Upper lobe of left lung (tissue), 6 donors: Measurements from ENCODE around the gene TCL1A. TPM values are rescaled to one million over a fixed set of nuclear protein-coding genes. Genes with fewer than 3 reads are reported as not detected.

Source experiments
- ATAC-seq, 2 donors: fragments of 200-7000 bp; cut with Tn5 transposase; one replicate each; pipeline ENCODE4 v1.9.1; 2022; ENCODE audit warnings: mild to moderate bottlenecking in 2 of 2, moderate library complexity in 2 of 2; ENCODE audit not compliant: low FRiP score in 2 of 2
- DNase-seq, 2 donors: peaks; one replicate each; pipeline ENCODE4 v3.0.0-alpha.2; 2019 to 2020
- H3K27ac ChIP-seq, 4 donors: fragments of 200-600 bp; sonication (generic); one replicate each; pipeline ENCODE4 v1.5.1; 2016 to 2019
- H3K27me3 ChIP-seq, 4 donors: fragments of 200-600 bp; sonication (generic); one replicate each; pipeline ENCODE4 v1.5.1; 2017 to 2019
- H3K36me3 ChIP-seq, 4 donors: fragments of 200-600 bp; sonication (generic); one replicate each; pipeline ENCODE4 v1.5.1; 2016 to 2019
- H3K4me1 ChIP-seq, 4 donors: fragments of 200-600 bp; sonication (generic); one replicate each; pipeline ENCODE4 v1.5.1; 2018 to 2019
- H3K4me3 ChIP-seq, 4 donors: fragments of 200-600 bp; sonication (generic); one replicate each; pipeline ENCODE4 v1.5.1; 2017 to 2019; ENCODE audit warnings: mild to moderate bottlenecking in 2 of 4, moderate library complexity in 1 of 4
- H3K9me3 ChIP-seq, 4 donors: fragments of 200-600 bp; sonication (generic); one replicate each; pipeline ENCODE4 v1.5.1; 2018 to 2019
- CTCF ChIP-seq, 6 experiments: fragments of 450-650 bp in 4 of 6; fragments of 200-600 bp in 2 of 6; sonication (generic) in 2 of 6; IDR thresholded peaks; one replicate each; pipeline ENCODE4 v1.5.1; 2016 to 2019; ENCODE audit warnings: antibody characterized with exemption in 6 of 6
- EP300 ChIP-seq, 4 donors: sonication (generic); formaldehyde crosslinking; IDR thresholded peaks; one replicate each; pipeline ENCODE4 v1.5.1; 2017; ENCODE audit warnings: antibody characterized with exemption in 4 of 4, control low read depth in 2 of 4
- POLR2A ChIP-seq, 4 donors: fragments of 450-650 bp; IDR thresholded peaks; one replicate each; pipeline ENCODE4 v1.5.1; 2016 to 2017; ENCODE audit warnings: antibody characterized with exemption in 4 of 4, mild to moderate bottlenecking in 2 of 4
- POLR2AphosphoS5 ChIP-seq, 2 donors: sonication (generic); formaldehyde crosslinking; IDR thresholded peaks; one replicate each; pipeline ENCODE4 v1.5.1; 2017; ENCODE audit warnings: antibody characterized with exemption in 2 of 2
- WGBS, 2 donors: methylation state at CpG; one replicate each; pipeline ENCODE4 v1.1.5; 2017 to 2018; 5-methylcytosine and 5-hydroxymethylcytosine counted together
- total RNA-seq, 6 donors: library from RNA; depleted of rRNA in 4 of 6; stranded (reverse); fragments of >200 nt in 4 of 6; gene quantifications; one replicate each; pipeline versions ENCODE4 v1.1.0 to v1.2.1, GENCODE V29; 2016 to 2021
- donor health status: DM: no; HTN: no; CAD: no; lungs with moderate emphysema.
- donor health status: DM: no; HTN: yes; CAD: no; lungs with severe emphysema.

TCL1A gene
- total RNA-seq, 6 donors from 2014 or later, result 0.20 to 0.69 (median 0.32) TPM; not detected in 2

DNA sequence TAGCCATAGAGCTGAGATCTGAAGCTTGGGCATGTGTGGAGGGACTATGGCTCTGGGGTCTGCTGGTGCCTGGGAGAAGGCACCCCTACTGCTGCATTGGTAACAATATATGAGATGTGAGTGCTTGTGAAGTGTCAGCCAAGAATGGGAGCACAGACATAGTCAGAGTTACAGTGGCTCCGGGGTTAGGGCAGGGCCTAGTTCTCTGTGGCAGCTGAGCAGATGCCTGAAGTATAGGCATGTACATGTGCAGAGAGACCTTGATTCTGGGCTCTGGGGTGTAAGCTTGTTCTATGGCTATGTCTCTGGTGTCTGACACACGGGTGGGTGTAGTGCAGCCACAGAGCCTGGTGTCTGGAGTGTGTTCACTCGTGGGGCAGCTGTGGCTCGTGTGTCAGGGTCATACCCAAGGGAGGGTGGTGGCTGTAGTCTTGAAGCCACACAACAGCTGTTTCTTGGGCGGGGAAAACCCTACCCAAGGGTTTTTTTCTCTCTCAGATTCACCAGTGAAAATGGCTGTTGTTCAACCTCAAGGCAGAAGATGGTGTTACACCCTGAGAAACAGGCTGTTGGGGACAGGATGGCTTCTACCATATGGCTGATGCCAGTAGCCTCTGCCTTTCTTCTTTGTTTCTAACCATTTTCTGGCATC is 11.9 kb upstream of the TCL1A start:
- no peaks in the 10 kb centered on the region for H3K27me3 ChIP-seq
- H3K4me3 ChIP-seq, result no peak overlapping the region
- H3K27ac ChIP-seq, result no peak overlapping the region
- H3K4me1 ChIP-seq, result no peaks in the 10 kb centered on the region
- WGBS, 2 donors, result 77 to 81% methylated on average over 4 to 5 of the region's 5 CpGs
- H3K36me3 ChIP-seq, result no peaks in the 10 kb centered on the region
- no peak for TF ChIP-seq POLR2AphosphoS5 (IDR thresholded peaks at IDR 0.05)
- no peak for TF ChIP-seq EP300 (IDR thresholded peaks at IDR 0.05)
- TF ChIP-seq POLR2A (IDR thresholded peaks at IDR 0.05), result no peak
- no peak for TF ChIP-seq CTCF (IDR thresholded peaks at IDR 0.05)
- peaks cover 0 to 12% (median 9%) of the 10 kb centered on the region in 4 donors for H3K9me3 ChIP-seq
- ATAC-seq (no peak), DNase-seq (no peak)

DNA sequence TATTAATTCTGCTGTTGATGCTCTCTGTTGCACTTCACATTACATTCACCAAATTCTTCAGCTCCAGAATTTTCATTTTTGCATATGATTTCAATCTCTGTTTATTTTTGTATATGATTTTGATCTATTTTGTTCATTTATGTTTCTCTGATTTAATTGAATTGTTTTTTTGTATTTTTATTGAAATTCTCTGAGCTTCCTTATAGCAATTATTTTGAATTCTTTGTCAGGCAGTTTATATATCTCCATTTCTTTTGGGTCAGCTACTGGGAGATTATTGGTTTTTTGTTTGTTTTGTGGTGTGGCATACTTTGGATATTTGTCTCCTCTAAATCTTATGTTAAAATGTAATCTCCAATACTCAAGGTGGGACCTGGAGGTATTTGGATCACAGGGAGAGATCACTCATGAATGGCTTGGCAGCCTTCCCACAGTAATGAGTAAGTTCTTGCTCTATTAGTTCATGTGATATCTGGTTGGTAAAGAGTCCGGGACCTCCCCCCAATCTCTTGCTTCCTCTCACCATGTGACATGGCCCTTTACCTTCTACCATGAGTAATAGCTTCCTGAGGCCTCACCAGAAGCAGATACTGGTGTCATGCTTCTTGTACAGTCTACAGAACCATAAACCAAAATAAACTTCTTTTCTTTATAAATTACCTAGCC is 8.7 kb upstream of the TCL1A start:
- DNase-seq, result no peak
- peaks cover 0 to 12% (median 9%) of the 10 kb centered on the region in 4 donors for H3K9me3 ChIP-seq
- WGBS, 2 donors, result 70 to 77% methylated on average over 1 of the region's 1 CpG
- ATAC-seq, result no peak
- no peak overlapping the region for H3K4me3 ChIP-seq
- H3K36me3 ChIP-seq, result no peaks in the 10 kb centered on the region
- no peaks in the 10 kb centered on the region for H3K4me1 ChIP-seq
- no peak for TF ChIP-seq CTCF (IDR thresholded peaks at IDR 0.05)
- no peak for TF ChIP-seq EP300 (IDR thresholded peaks at IDR 0.05)
- TF ChIP-seq POLR2A (IDR thresholded peaks at IDR 0.05), result no peak
- no peak for TF ChIP-seq POLR2AphosphoS5 (IDR thresholded peaks at IDR 0.05)
- H3K27ac ChIP-seq, result no peak overlapping the region
- H3K27me3 ChIP-seq, result no peaks in the 10 kb centered on the region

GRCh38 chr14:95712398-95712797 is 1.5 kb downstream of the TCL1A start:
- DNase-seq (no peak), ATAC-seq (no peak)
- no peaks in the 10 kb centered on the region for H3K9me3 ChIP-seq
- H3K36me3 ChIP-seq, result no peaks in the 10 kb centered on the region
- 88 to 94% methylated on average over 7 to 9 of the region's 9 CpGs for WGBS, 2 donors
- H3K4me1 ChIP-seq, result no peaks in the 10 kb centered on the region
- H3K4me3 ChIP-seq, result no peak overlapping the region
- TF ChIP-seq EP300 (IDR thresholded peaks at IDR 0.05), result no peak
- no peak for TF ChIP-seq CTCF (IDR thresholded peaks at IDR 0.05)
- no peak for TF ChIP-seq POLR2A (IDR thresholded peaks at IDR 0.05)
- TF ChIP-seq POLR2AphosphoS5 (IDR thresholded peaks at IDR 0.05), result no peak
- H3K27ac ChIP-seq, result no peak overlapping the region
- peaks cover 0 to 7% (median 2%) of the 10 kb centered on the region in 4 donors for H3K27me3 ChIP-seq

DNA sequence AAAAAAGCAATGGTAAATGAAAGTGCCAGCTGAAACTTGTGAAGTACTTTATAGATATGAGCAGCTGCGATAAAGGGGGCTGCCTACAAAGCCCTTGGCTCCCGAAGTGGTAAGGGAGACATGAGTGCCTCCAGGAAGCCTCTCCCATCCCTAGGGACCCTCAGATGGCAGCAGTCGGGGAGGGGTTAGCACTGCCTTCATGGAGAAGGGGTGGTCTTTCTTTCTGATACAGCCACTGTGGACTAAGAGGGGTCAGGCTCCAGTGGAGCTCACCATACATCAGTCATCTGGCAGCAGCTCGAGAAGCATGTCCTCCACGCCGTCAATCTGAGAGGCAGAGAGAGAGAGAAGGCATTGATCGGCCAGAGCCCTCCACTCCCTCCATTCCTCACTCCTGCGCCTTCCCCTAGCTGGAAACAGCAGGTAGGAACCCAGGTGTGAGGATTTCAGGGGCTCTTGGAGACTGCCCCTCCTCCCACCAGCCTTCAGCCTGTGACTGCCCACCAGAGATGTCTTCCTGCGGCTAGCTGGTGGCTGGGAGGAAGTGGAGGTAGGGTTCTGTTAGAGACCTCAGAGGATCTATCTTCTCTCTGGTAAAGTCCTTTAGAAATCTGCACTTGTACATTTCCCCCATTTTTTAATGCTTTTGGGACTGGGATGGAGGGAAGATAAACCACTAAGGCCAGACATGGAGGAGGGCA is 2.3 kb downstream of the TCL1A start:
- Histone ChIP-seq H3K4me1 (no peaks in the 10 kb centered on the region), H3K9me3 (no peaks in the 10 kb centered on the region), H3K4me3 (no peak overlapping the region), H3K36me3 (no peaks in the 10 kb centered on the region), H3K27ac (no peak overlapping the region), H3K27me3 (peaks cover 0 to 7% (median 2%) of the 10 kb centered on the region in 4 donors)
- 70 to 73% methylated on average over 4 to 9 of the region's 9 CpGs for WGBS, 2 donors
- TF ChIP-seq CTCF (IDR thresholded peaks at IDR 0.05) (no peak), POLR2AphosphoS5 (IDR thresholded peaks at IDR 0.05) (no peak), EP300 (IDR thresholded peaks at IDR 0.05) (no peak), POLR2A (IDR thresholded peaks at IDR 0.05) (no peak)
- DNase-seq (no peak), ATAC-seq (no peak)
